ENCODE data around the gene RAB4B.

- no peak for TF ChIP-seq CTCF (IDR thresholded peaks at IDR 0.05)
- TF ChIP-seq EZH2 (IDR thresholded peaks at IDR 0.05), result no peak
Measured at GRCh38 chr19:40733149-40733548, 44.9 kb upstream of the RAB4B start.

Measured in neural progenitor cell (in vitro differentiated cells).